Gastrocnemius medialis (tissue), 4 donors: ENCODE measurements around the gene SCO1. TPM values are rescaled to one million over a fixed set of nuclear protein-coding genes. Genes with fewer than 3 reads are reported as not detected.

Source experiments
- ATAC-seq, 2 donors: fragments of 150-250 bp; one replicate each; pipeline ENCODE4 v1.9.1; 2016
- DNase-seq, 2 donors: peaks; one replicate each; pipeline ENCODE4 v3.0.0-alpha.2; 2019
- H3K27ac ChIP-seq, 4 donors: fragments of 200-600 bp; sonication (generic); 1 replicate in 1 of 4; 2 replicates in 3 of 4; pipeline ENCODE4 v1.5.1; 2016 to 2018; ENCODE audit warnings: mild to moderate bottlenecking in 2 of 4, moderate library complexity in 1 of 4
- H3K27me3 ChIP-seq, 3 donors: fragments of 200-600 bp; sonication (generic) in 2 of 3; 1 replicate in 1 of 3; 2 replicates in 2 of 3; pipeline versions ENCODE4 v1.5.1 to v1.6.0; 2016 to 2019; ENCODE audit warnings: mild to moderate bottlenecking in 1 of 3, moderate library complexity in 1 of 3
- H3K36me3 ChIP-seq, 2 donors: fragments of 200-600 bp; sonication (generic) in 1 of 2; one replicate each; pipeline ENCODE4 v1.5.1; 2017 to 2018
- H3K4me1 ChIP-seq, 2 donors: fragments of 200-600 bp; sonication (generic) in 1 of 2; one replicate each; pipeline ENCODE4 v1.5.1; 2016 to 2017; ENCODE audit warnings: mild to moderate bottlenecking in 2 of 2
- H3K4me3 ChIP-seq, 4 donors: fragments of 200-600 bp; sonication (generic) in 3 of 4; 1 replicate in 1 of 4; 2 replicates in 3 of 4; pipeline ENCODE4 v1.5.1; 2016 to 2019; ENCODE audit warnings: mild to moderate bottlenecking in 2 of 4
- H3K9me3 ChIP-seq, 3 donors: fragments of 200-600 bp; sonication (generic) in 2 of 3; 1 replicate in 1 of 3; 2 replicates in 2 of 3; pipeline ENCODE4 v1.5.1; 2016 to 2019
- POLR2A ChIP-seq, 2 donors: fragments of 450-650 bp; IDR thresholded peaks; one replicate each; pipeline ENCODE4 v1.6.1; 2017; ENCODE audit warnings: antibody characterized with exemption in 2 of 2, mild to moderate bottlenecking in 2 of 2, moderate library complexity in 2 of 2
- in situ Hi-C, 4 donors: fragments of 200-750 bp; cut with MboI; loops; one replicate each; pipeline versions ENCODE4 v1.15.0 to v1.8.0; 2017; ENCODE audit warnings: low sequenced_read_pairs in 4 of 4
- intact Hi-C: fragments of 100-400 bp; cut with DNase I; formaldehyde crosslinking; loops from one replicate; pipeline ENCODE4 v1.15.1; 2023; ENCODE audit warnings: low total_unique reads
- total RNA-seq, 4 donors: library from RNA; depleted of rRNA; stranded (reverse); fragments of >200 nt; gene quantifications; one replicate each; pipeline versions ENCODE4 v1.1.0 to v1.2.3, GENCODE V29; 2016
- TF ChIP-seq, protein P1 (sequence below), 5 experiments: fragments of 450-650 bp in 3 of 5; fragments of 200-600 bp in 2 of 5; sonication (generic) in 2 of 5; IDR thresholded peaks in 4 of 5; conservative IDR thresholded peaks in 1 of 5; 1 replicate in 4 of 5; 2 replicates in 1 of 5; pipeline ENCODE4 v1.5.1; 2016 to 2019; ENCODE audit warnings: antibody characterized with exemption in 5 of 5, mild to moderate bottlenecking in 3 of 5, moderate library complexity in 3 of 5

SCO1 gene
- total RNA-seq, 4 donors from 2014 or later, result 16.7 to 27.3 (median 22.8) TPM

GRCh38 chr17:10629706-10630105, 67.6 kb downstream of the SCO1 start:
- intact Hi-C loops (no loop called here), in situ Hi-C loops (loop anchor here in 1 of 4 donors (25.0 kb wide), 1 partner anchor 208 kb away; the partner anchor contains the start of gene PIRT)
- Histone ChIP-seq H3K27ac (no peak overlapping the region), H3K9me3 (no peaks in the 10 kb centered on the region), H3K27me3 (no peaks in the 10 kb centered on the region), H3K4me3 (no peak overlapping the region), H3K4me1 (peaks cover 2 to 8% of the 10 kb centered on the region in 2 donors), H3K36me3 (peaks cover 0 to 27% of the 10 kb centered on the region in 2 donors)
- ATAC-seq (no peak), DNase-seq (no peak)
- TF ChIP-seq POLR2A (IDR thresholded peaks at IDR 0.05), result no peak
- TF ChIP-seq, protein P1, sequence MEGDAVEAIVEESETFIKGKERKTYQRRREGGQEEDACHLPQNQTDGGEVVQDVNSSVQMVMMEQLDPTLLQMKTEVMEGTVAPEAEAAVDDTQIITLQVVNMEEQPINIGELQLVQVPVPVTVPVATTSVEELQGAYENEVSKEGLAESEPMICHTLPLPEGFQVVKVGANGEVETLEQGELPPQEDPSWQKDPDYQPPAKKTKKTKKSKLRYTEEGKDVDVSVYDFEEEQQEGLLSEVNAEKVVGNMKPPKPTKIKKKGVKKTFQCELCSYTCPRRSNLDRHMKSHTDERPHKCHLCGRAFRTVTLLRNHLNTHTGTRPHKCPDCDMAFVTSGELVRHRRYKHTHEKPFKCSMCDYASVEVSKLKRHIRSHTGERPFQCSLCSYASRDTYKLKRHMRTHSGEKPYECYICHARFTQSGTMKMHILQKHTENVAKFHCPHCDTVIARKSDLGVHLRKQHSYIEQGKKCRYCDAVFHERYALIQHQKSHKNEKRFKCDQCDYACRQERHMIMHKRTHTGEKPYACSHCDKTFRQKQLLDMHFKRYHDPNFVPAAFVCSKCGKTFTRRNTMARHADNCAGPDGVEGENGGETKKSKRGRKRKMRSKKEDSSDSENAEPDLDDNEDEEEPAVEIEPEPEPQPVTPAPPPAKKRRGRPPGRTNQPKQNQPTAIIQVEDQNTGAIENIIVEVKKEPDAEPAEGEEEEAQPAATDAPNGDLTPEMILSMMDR (IDR thresholded peaks at IDR 0.05 in 4 of 5, conservative IDR thresholded peaks at IDR 0.05 in 1 of 5), result no peak

GRCh38 chr17:10628756-10629155, 68.6 kb downstream of the SCO1 start:
- in situ Hi-C loops, result loop anchor here in 1 of 4 donors (25.0 kb wide), 1 partner anchor 209 kb away; the partner anchor contains the start of gene PIRT
- ATAC-seq, result no peak
- Histone ChIP-seq H3K27me3 (no peaks in the 10 kb centered on the region), H3K27ac (no peak overlapping the region), H3K4me3 (no peak overlapping the region), H3K4me1 (peaks cover 12 to 18% of the 10 kb centered on the region in 2 donors), H3K9me3 (no peaks in the 10 kb centered on the region), H3K36me3 (peaks cover 0 to 18% of the 10 kb centered on the region in 2 donors)
- no peak for TF ChIP-seq POLR2A (IDR thresholded peaks at IDR 0.05)
- TF ChIP-seq, protein P1 (IDR thresholded peaks at IDR 0.05 in 4 of 5, conservative IDR thresholded peaks at IDR 0.05 in 1 of 5), result peak in 2 of 5 experiments; percentile 18 to 28
- intact Hi-C loops, result no loop called here
- no peak for DNase-seq

GRCh38 chr17:10626390-10626789, 70.9 kb downstream of the SCO1 start:
- ATAC-seq (no peak), DNase-seq (no peak)
- intact Hi-C loops (no loop called here), in situ Hi-C loops (loop anchor here in 1 of 4 donors (25.0 kb wide), 1 partner anchor 211 kb away; the partner anchor contains the start of gene PIRT)
- Histone ChIP-seq H3K9me3 (no peaks in the 10 kb centered on the region), H3K4me1 (peaks cover 15 to 27% of the 10 kb centered on the region in 2 donors), H3K36me3 (peaks cover 0 to 14% of the 10 kb centered on the region in 2 donors), H3K4me3 (no peak overlapping the region), H3K27me3 (no peaks in the 10 kb centered on the region), H3K27ac (peak overlapping the region in 1 of 4 donors; percentile 84)
- TF ChIP-seq, protein P1 (IDR thresholded peaks at IDR 0.05 in 4 of 5, conservative IDR thresholded peaks at IDR 0.05 in 1 of 5), result no peak
- TF ChIP-seq POLR2A (IDR thresholded peaks at IDR 0.05), result no peak

GRCh38 chr17:10624969-10625368, 72.4 kb downstream of the SCO1 start:
- peak overlapping the region; percentile 68 to 84 (median 74) for H3K27ac ChIP-seq
- intact Hi-C loops, result no loop called here
- peak; percentile 59 to 80 for ATAC-seq

More at GRCh38 chr17:10624969-10625368, 72.4 kb downstream of the SCO1 start:
- DNase-seq, result peak; percentile 56 to 75
- Histone ChIP-seq H3K4me1 (peaks cover 15 to 27% of the 10 kb centered on the region in 2 donors), H3K27me3 (no peaks in the 10 kb centered on the region), H3K4me3 (no peak overlapping the region), H3K36me3 (peaks cover 0 to 12% of the 10 kb centered on the region in 2 donors), H3K9me3 (no peaks in the 10 kb centered on the region)
- TF ChIP-seq, protein P1 (IDR thresholded peaks at IDR 0.05 in 4 of 5, conservative IDR thresholded peaks at IDR 0.05 in 1 of 5), result no peak
- no peak for TF ChIP-seq POLR2A (IDR thresholded peaks at IDR 0.05)
- in situ Hi-C loops, result loop anchor here in 3 of 4 donors (25.0 kb wide), 2 partner anchors 212 to 713 kb away; partner anchors contain the start of genes RCVRN (in 3 of the 3) and PIRT (in 1 of the 3)
